ENCODE results near the gene COA5.

DNA sequence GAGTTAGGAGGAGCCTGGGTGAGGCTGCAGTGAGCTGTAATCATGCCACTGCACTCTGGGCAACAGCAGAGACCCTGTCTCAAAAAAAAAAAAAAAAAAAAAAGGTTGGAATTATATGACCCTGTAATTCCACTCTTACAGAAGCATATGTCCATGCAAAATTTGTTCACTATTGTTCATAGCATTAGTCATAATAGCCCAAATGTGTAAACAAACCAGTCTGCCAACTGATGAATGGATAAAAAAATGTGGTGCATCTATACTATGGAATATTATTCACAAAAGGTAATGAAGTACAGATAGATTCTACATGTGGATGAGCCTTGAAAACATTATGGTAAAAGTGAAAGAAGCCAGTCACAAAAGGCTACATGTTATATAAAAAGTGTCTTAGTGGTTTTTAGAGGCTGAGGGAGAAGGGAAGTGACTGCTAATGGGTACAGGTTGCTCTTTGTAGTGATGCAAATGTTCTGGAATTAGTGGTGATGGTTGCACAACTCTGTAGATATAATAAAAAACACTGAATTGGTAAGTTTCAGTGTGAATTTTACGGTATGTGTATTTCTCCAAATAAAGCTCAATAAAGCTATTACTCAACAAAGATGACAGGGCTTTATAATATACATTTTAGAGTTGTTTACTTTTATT is 9.4 kb downstream of the COA5 start:
- no peak for TF ChIP-seq EZH2 (IDR thresholded peaks at IDR 0.05; ENCODE audit: borderline replicate concordance, low read depth, low read length, poor library complexity, severe bottlenecking)
- TF ChIP-seq, protein P1, sequence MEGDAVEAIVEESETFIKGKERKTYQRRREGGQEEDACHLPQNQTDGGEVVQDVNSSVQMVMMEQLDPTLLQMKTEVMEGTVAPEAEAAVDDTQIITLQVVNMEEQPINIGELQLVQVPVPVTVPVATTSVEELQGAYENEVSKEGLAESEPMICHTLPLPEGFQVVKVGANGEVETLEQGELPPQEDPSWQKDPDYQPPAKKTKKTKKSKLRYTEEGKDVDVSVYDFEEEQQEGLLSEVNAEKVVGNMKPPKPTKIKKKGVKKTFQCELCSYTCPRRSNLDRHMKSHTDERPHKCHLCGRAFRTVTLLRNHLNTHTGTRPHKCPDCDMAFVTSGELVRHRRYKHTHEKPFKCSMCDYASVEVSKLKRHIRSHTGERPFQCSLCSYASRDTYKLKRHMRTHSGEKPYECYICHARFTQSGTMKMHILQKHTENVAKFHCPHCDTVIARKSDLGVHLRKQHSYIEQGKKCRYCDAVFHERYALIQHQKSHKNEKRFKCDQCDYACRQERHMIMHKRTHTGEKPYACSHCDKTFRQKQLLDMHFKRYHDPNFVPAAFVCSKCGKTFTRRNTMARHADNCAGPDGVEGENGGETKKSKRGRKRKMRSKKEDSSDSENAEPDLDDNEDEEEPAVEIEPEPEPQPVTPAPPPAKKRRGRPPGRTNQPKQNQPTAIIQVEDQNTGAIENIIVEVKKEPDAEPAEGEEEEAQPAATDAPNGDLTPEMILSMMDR (conservative IDR thresholded peaks at IDR 0.05; ENCODE audit: low read depth, low read length): no peak

Measured in A673 (cell line).